ENCODE results near the gene MGAT5.

MGAT5 gene

DNA sequence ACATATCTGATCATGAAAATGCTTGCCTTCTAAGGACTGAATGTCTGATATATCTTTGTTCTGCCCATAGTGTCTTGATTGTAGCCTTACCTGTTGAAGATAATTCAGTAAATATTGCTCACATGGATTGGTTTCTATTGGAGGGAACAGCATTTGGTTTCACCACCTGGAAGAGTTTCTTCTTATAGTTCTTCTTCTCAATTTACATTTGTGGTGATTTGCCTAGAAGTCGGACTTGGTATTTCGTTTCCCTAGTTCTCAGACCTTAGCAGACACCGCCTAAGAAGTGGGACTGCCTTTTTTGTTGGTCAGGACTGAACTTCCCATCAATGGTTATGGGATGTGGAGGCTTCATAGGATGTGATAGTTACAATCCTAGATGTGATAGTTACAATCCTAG is 20.2 kb downstream of the MGAT5 start:
- Histone ChIP-seq H3K9me3 (ENCODE audit: control insufficient read depth, low read length) (no peaks in the 10 kb centered on the region), H3K36me3 (ENCODE audit: control insufficient read depth, insufficient read depth, low read length) (no peaks in the 10 kb centered on the region), H3K4me1 (ENCODE audit: control insufficient read depth, insufficient read depth, low read length) (no peaks in the 10 kb centered on the region), H3K4me3 (ENCODE audit: low read length) (no peak overlapping the region), H3K9ac (ENCODE audit: low read length) (no peak overlapping the region), H3K27me3 (ENCODE audit: control insufficient read depth, insufficient read depth, low read length) (no peaks in the 10 kb centered on the region)

DNA sequence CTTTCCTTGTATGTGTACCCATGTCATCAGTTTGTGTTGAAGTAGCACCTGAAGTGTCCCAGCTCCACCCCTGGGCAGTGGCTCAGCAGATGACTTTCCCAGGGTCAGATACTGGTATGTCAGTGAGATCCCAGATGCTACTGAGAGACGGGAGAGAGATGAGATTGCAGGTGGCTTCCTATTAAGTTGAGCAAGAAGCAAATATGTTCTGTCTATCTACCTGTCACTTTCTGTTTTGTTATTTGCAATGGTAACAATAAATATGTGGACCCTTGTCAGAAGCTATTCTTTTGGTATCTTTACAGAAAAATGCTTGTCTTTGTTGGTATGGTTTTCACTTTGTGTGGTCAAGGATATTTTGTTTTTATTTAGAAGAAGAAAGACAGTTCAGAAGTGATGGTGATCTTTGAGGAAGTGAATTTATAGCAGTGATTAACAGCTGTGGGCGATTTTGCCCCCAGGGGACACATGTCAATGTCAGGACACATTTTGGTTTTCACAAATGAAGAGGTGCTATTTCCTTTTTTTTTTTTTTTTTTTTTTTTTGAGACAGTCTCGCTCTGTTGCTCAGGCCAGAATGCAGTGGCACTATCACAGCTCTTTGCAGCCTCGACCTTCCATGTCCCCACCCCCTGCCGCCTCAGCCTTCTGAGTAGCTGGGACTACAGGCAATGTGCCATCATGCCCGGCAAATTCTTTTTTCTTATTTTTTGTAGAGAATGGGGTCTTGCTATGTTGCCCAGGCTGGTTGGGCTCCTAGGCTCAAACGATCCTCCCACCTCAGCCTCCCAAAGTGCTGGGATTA is 21.4 kb downstream of the MGAT5 start:
- Histone ChIP-seq H3K9me3 (ENCODE audit: control insufficient read depth, low read length) (no peaks in the 10 kb centered on the region), H3K9ac (ENCODE audit: low read length) (no peak overlapping the region), H3K27me3 (ENCODE audit: control insufficient read depth, insufficient read depth, low read length) (no peaks in the 10 kb centered on the region), H3K4me3 (ENCODE audit: low read length) (no peak overlapping the region), H3K4me1 (ENCODE audit: control insufficient read depth, insufficient read depth, low read length) (no peaks in the 10 kb centered on the region), H3K36me3 (ENCODE audit: control insufficient read depth, insufficient read depth, low read length) (no peaks in the 10 kb centered on the region)

GRCh38 chr2:134276381-134277172 is 22.7 kb downstream of the MGAT5 start:
- H3K4me3 ChIP-seq (ENCODE audit: low read length) = no peak overlapping the region
- no peak overlapping the region for H3K9ac ChIP-seq (ENCODE audit: low read length)
- H3K27me3 ChIP-seq (ENCODE audit: control insufficient read depth, insufficient read depth, low read length) = no peaks in the 10 kb centered on the region
- H3K4me1 ChIP-seq (ENCODE audit: control insufficient read depth, insufficient read depth, low read length) = no peaks in the 10 kb centered on the region
- H3K36me3 ChIP-seq (ENCODE audit: control insufficient read depth, insufficient read depth, low read length) = no peaks in the 10 kb centered on the region
- no peaks in the 10 kb centered on the region for H3K9me3 ChIP-seq (ENCODE audit: control insufficient read depth, low read length)

DNA sequence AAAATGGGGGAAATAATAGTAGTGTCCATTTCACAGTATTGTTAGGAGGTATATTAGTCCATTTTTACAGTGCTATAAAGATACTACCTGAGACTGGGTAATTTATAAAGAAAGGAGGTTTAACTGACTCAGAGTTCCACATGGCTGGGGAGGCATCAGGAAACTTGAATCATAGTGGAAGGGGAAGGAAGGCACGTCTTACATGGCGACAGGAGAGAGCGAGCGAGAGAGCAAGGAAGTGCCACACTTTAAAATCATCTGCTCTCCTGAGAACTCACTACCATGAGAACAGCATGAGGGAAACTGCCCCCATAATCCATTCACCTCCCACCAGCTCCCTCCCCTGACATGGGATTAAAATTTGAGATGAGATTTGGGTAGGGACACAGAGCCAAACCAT is 23.4 kb downstream of the MGAT5 start:
- Histone ChIP-seq H3K9ac (ENCODE audit: low read length) (no peak overlapping the region), H3K4me3 (ENCODE audit: low read length) (no peak overlapping the region), H3K27me3 (ENCODE audit: control insufficient read depth, insufficient read depth, low read length) (no peaks in the 10 kb centered on the region), H3K9me3 (ENCODE audit: control insufficient read depth, low read length) (no peaks in the 10 kb centered on the region), H3K4me1 (ENCODE audit: control insufficient read depth, insufficient read depth, low read length) (no peaks in the 10 kb centered on the region), H3K36me3 (ENCODE audit: control insufficient read depth, insufficient read depth, low read length) (no peaks in the 10 kb centered on the region)

DNA sequence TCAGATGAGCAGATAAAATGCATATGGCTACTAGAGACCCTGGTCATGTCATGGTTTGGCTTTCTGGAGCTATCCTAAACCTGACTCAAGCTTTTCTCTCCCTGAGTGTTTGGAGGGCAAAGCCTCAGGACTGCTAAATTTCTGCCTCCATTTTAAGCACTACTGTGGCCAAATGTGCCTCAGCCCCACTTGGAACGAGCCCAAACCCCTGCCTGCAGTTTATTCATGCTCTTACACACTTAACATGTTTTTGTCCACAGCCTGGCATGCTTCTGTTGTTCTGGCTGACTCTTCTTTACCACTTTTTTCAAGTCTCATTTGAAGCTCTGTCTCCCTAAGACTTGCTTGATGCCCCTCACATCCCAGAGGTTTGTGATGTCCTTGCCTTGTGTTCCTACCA is 24.7 kb downstream of the MGAT5 start:
- Histone ChIP-seq H3K27me3 (ENCODE audit: control insufficient read depth, insufficient read depth, low read length) (no peaks in the 10 kb centered on the region), H3K4me3 (ENCODE audit: low read length) (no peak overlapping the region), H3K4me1 (ENCODE audit: control insufficient read depth, insufficient read depth, low read length) (no peaks in the 10 kb centered on the region), H3K9me3 (ENCODE audit: control insufficient read depth, low read length) (no peaks in the 10 kb centered on the region), H3K36me3 (ENCODE audit: control insufficient read depth, insufficient read depth, low read length) (no peaks in the 10 kb centered on the region), H3K9ac (ENCODE audit: low read length) (no peak overlapping the region)

DNA sequence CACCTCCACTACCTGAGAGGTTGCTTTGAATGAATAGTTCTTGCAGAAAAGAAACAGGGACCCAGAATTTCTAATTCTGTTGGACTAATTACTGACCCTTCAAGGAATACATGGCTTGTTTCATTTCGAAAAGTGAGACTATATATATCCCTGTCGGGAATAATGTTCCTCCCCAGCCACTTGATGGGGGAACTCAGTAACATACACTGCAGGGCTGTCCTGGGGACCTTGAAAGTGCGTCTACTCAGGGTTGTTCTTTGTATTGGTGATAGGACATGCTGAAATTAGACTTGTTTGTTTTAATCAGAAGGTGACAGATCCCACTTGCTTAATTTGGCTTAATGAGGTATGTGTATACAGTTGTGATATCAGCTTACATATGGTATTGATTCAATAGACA is 25.5 kb downstream of the MGAT5 start:
- no peaks in the 10 kb centered on the region for H3K27me3 ChIP-seq (ENCODE audit: control insufficient read depth, insufficient read depth, low read length)
- H3K4me1 ChIP-seq (ENCODE audit: control insufficient read depth, insufficient read depth, low read length) = no peaks in the 10 kb centered on the region
- H3K36me3 ChIP-seq (ENCODE audit: control insufficient read depth, insufficient read depth, low read length) = no peaks in the 10 kb centered on the region
- no peak overlapping the region for H3K4me3 ChIP-seq (ENCODE audit: low read length)
- H3K9ac ChIP-seq (ENCODE audit: low read length) = no peak overlapping the region
- no peaks in the 10 kb centered on the region for H3K9me3 ChIP-seq (ENCODE audit: control insufficient read depth, low read length)

- Histone ChIP-seq H3K9me3 (ENCODE audit: control insufficient read depth, low read length) (no peaks in the 10 kb centered on the region), H3K9ac (ENCODE audit: low read length) (no peak overlapping the region), H3K4me3 (ENCODE audit: low read length) (no peak overlapping the region), H3K4me1 (ENCODE audit: control insufficient read depth, insufficient read depth, low read length) (no peaks in the 10 kb centered on the region), H3K27me3 (ENCODE audit: control insufficient read depth, insufficient read depth, low read length) (no peaks in the 10 kb centered on the region), H3K36me3 (ENCODE audit: control insufficient read depth, insufficient read depth, low read length) (no peaks in the 10 kb centered on the region)
Observed at GRCh38 chr2:134280231-134280630, 26.4 kb downstream of the MGAT5 start.

GRCh38 chr2:134280726-134281125 is 26.9 kb downstream of the MGAT5 start:
- H3K4me1 ChIP-seq (ENCODE audit: control insufficient read depth, insufficient read depth, low read length) = no peaks in the 10 kb centered on the region
- no peak overlapping the region for H3K4me3 ChIP-seq (ENCODE audit: low read length)
- no peaks in the 10 kb centered on the region for H3K9me3 ChIP-seq (ENCODE audit: control insufficient read depth, low read length)
- H3K36me3 ChIP-seq (ENCODE audit: control insufficient read depth, insufficient read depth, low read length) = no peaks in the 10 kb centered on the region
- no peaks in the 10 kb centered on the region for H3K27me3 ChIP-seq (ENCODE audit: control insufficient read depth, insufficient read depth, low read length)
- no peak overlapping the region for H3K9ac ChIP-seq (ENCODE audit: low read length)

- Histone ChIP-seq H3K27me3 (ENCODE audit: control insufficient read depth, insufficient read depth, low read length) (no peaks in the 10 kb centered on the region), H3K4me3 (ENCODE audit: low read length) (no peak overlapping the region), H3K9me3 (ENCODE audit: control insufficient read depth, low read length) (no peaks in the 10 kb centered on the region), H3K4me1 (ENCODE audit: control insufficient read depth, insufficient read depth, low read length) (no peaks in the 10 kb centered on the region), H3K36me3 (ENCODE audit: control insufficient read depth, insufficient read depth, low read length) (no peaks in the 10 kb centered on the region), H3K9ac (ENCODE audit: low read length) (no peak overlapping the region)
Observed at GRCh38 chr2:134281815-134282419, 28.0 kb downstream of the MGAT5 start.

DNA sequence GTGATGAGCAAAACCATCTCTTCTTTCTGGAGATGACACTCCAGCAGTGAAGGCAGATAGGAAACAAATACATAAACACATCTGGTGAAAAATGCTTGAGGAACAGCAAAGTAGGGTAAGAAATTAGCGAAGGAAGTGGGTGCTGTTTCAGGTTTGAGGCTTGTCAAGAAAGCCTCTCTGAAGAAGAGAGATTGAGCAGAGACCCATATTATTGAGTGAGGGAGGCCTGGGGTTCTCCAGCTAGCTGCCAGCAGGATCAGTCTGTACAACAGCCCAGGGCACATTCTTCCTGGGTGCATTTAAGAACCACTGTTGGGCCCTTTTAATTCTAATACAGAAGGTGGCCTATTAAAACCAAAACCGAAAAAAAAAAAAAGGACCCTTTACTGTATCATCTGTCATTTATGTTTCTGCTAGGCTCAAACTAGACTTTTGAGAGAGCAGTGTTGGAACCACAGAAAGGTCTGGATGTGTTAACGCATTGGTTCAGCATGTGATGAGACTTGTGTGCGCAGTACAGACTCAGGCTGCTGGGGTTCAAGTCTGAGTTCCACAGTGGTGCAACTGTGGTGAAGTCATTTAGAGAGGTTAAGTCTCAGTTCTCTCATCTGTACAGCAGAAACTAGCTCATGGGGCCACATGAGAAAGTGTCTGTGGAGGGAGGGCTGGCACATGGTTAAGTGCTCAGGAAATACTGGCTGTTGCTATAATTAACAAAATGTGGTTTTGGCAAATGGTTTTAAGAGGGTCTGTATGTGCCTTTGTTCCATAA is 28.9 kb downstream of the MGAT5 start:
- no peaks in the 10 kb centered on the region for H3K9me3 ChIP-seq (ENCODE audit: control insufficient read depth, low read length)
- H3K27me3 ChIP-seq (ENCODE audit: control insufficient read depth, insufficient read depth, low read length) = no peaks in the 10 kb centered on the region
- no peak overlapping the region for H3K9ac ChIP-seq (ENCODE audit: low read length)
- H3K4me3 ChIP-seq (ENCODE audit: low read length) = no peak overlapping the region
- H3K4me1 ChIP-seq (ENCODE audit: control insufficient read depth, insufficient read depth, low read length) = no peaks in the 10 kb centered on the region
- H3K36me3 ChIP-seq (ENCODE audit: control insufficient read depth, insufficient read depth, low read length) = no peaks in the 10 kb centered on the region

GRCh38 chr2:134283661-134284060 is 29.8 kb downstream of the MGAT5 start:
- H3K4me1 ChIP-seq (ENCODE audit: control insufficient read depth, insufficient read depth, low read length) = no peaks in the 10 kb centered on the region

More at GRCh38 chr2:134283661-134284060, 29.8 kb downstream of the MGAT5 start:
- no peaks in the 10 kb centered on the region for H3K27me3 ChIP-seq (ENCODE audit: control insufficient read depth, insufficient read depth, low read length)
- H3K4me3 ChIP-seq (ENCODE audit: low read length) = no peak overlapping the region
- no peak overlapping the region for H3K9ac ChIP-seq (ENCODE audit: low read length)
- H3K9me3 ChIP-seq (ENCODE audit: control insufficient read depth, low read length) = no peaks in the 10 kb centered on the region
- no peaks in the 10 kb centered on the region for H3K36me3 ChIP-seq (ENCODE audit: control insufficient read depth, insufficient read depth, low read length)

Data from mucosa of stomach (tissue), 1 donor.